Measurements from ENCODE around the gene SPATA46. TPM values are rescaled to one million over a fixed set of nuclear protein-coding genes. Genes with fewer than 3 reads are reported as not detected.
"Not testable (repeated sequence)": the region's sequence is repeated elsewhere in the genome, so short reads cannot be mapped to it uniquely, and the experiment has no call there.

The SPATA46 gene, protein sequence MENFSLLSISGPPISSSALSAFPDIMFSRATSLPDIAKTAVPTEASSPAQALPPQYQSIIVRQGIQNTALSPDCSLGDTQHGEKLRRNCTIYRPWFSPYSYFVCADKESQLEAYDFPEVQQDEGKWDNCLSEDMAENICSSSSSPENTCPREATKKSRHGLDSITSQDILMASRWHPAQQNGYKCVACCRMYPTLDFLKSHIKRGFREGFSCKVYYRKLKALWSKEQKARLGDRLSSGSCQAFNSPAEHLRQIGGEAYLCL
- not detected for polyA plus RNA-seq (2013, experiment 1 of 2)
- polyA plus RNA-seq (2013, experiment 2 of 2), result not detected

DNA sequence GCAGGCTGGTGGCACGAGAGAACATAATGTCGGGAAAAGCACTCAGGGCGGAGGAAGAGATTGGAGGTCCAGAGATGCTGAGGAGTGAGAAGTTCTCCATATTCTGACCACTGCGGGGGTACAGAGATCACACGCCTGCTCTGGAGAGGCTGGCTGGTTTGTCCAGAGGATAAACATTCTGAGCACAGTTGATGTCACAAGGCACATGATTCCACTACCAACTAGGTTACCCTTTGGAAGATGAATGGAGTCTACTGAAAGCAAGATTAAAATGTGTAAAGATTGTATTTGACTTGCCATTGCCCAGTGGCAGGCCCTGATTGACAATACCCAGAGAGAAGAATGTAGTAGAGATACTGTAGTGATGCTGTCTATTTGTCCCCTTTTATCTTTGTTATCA, at the start of gene SPATA46:
Gene SPATA46, minus strand, starts transcription at position 164 of the 400 bp plus-strand sequence. Its CDS starts 64 bp downstream, at position 100.
- H2BK5ac ChIP-seq (ENCODE audit: low read length), result no peak within 1 kb of the TSS
- no peak within 1 kb of the TSS for H3K4me3 ChIP-seq (ENCODE audit: low read length)
- no peak within 1 kb of the TSS for H3K56ac ChIP-seq (ENCODE audit: low read length)
- no peak within 1 kb of the TSS for H2BK15ac ChIP-seq (replicated peaks; ENCODE audit: low read depth)
- no peak within 1 kb of the TSS for H2BK120ac ChIP-seq (ENCODE audit: low read depth, low read length)
- no peaks in the 10 kb centered on the region for H3K36me3 ChIP-seq (ENCODE audit: control insufficient read depth, insufficient read depth, low read length)
- no peak within 1 kb of the TSS for H4K5ac ChIP-seq (ENCODE audit: low read length)
- H4K8ac ChIP-seq (ENCODE audit: low read depth, low read length), result no peak within 1 kb of the TSS
- H3K79me1 ChIP-seq (ENCODE audit: low read length), result no peaks in the 10 kb centered on the region
- no peaks in the 10 kb centered on the region for H3K79me2 ChIP-seq (ENCODE audit: control insufficient read depth, insufficient read depth, low read length)
- H2AK5ac ChIP-seq (ENCODE audit: low read length), result no peak within 1 kb of the TSS
- no peak within 1 kb of the TSS for H3K4me2 ChIP-seq (ENCODE audit: low read length)
- H3K4ac ChIP-seq (ENCODE audit: low read depth, low read length), result no peak within 1 kb of the TSS
- H3K27me3 ChIP-seq (ENCODE audit: insufficient read depth, low read length, poor library complexity), result no peaks in the 10 kb centered on the region
- no peak within 1 kb of the TSS for H3K18ac ChIP-seq (ENCODE audit: low read length)
- no peaks in the 10 kb centered on the region for H3K4me1 ChIP-seq (ENCODE audit: control insufficient read depth, low read depth, low read length)
- DNase-seq, result no peak
- H3K9ac ChIP-seq (ENCODE audit: low read length), result no peak within 1 kb of the TSS
- no peak within 1 kb of the TSS for H3K23ac ChIP-seq (ENCODE audit: low read length)
- H3K27ac ChIP-seq (ENCODE audit: low read depth, low read length), result no peak within 1 kb of the TSS
- no CpG with 5 or more reads among the region's 5 CpGs for WGBS (ENCODE audit: extremely low coverage, insufficient coverage, low lambda C conversion rate)

DNA sequence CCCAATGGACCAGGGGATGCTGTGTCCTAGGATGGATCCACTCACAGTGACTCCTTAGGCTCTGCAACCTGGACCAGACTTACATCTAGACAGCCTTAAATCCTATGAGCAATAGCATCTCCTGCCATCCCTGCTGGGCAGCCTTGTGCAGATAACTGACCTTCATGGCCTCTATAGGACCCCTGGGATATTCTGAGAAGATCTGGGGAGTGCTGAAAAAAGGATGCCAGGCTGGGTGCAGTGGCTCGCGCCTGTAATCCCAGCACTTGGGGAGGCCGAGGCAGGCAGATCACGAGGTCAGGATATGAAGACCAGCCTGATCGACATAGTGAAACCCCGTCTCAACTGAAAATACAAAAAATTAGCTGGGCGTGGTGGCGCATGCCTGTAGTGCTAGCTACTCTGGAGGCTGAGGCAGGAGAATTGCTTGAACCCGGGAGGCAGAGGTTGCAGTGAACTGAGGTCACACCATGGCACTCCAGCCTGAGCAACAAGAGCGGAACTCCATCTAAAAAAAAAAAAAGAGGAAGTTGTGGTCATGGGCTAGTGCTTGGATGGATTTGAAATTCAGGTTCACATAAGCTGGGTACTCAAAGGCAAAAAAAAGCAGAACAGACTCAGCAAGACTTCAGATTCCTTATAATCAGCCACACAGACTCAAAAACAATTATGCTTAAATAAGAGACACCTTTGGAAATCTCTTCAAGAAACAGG, 46.2 kb upstream of the SPATA46 start:
- Histone ChIP-seq H3K23ac (ENCODE audit: low read length) (no peak overlapping the region), H2BK120ac (ENCODE audit: low read depth, low read length) (no peak overlapping the region), H3K79me2 (ENCODE audit: control insufficient read depth, insufficient read depth, low read length) (no peaks in the 10 kb centered on the region), H3K79me1 (ENCODE audit: low read length) (no peaks in the 10 kb centered on the region), H3K4ac (ENCODE audit: low read depth, low read length) (no peak overlapping the region), H4K8ac (ENCODE audit: low read depth, low read length) (no peak overlapping the region), H3K27me3 (ENCODE audit: insufficient read depth, low read length, poor library complexity) (no peaks in the 10 kb centered on the region), H2AK5ac (ENCODE audit: low read length) (no peak overlapping the region), H4K5ac (ENCODE audit: low read length) (no peak overlapping the region), H3K18ac (ENCODE audit: low read length) (no peak overlapping the region), H2BK5ac (ENCODE audit: low read length) (no peak overlapping the region), H3K56ac (ENCODE audit: low read length) (no peak overlapping the region), H3K4me2 (ENCODE audit: low read length) (no peak overlapping the region), H3K9ac (ENCODE audit: low read length) (no peak overlapping the region), H3K36me3 (ENCODE audit: control insufficient read depth, insufficient read depth, low read length) (no peaks in the 10 kb centered on the region), H3K4me1 (ENCODE audit: control insufficient read depth, low read depth, low read length) (no peaks in the 10 kb centered on the region), H2BK15ac (replicated peaks; ENCODE audit: low read depth) (no peak overlapping the region), H3K27ac (ENCODE audit: low read depth, low read length) (no peak overlapping the region), H3K4me3 (ENCODE audit: low read length) (no peak overlapping the region)
- no peak for DNase-seq
- no CpG with 5 or more reads among the region's 10 CpGs for WGBS (ENCODE audit: extremely low coverage, insufficient coverage, low lambda C conversion rate)

DNA sequence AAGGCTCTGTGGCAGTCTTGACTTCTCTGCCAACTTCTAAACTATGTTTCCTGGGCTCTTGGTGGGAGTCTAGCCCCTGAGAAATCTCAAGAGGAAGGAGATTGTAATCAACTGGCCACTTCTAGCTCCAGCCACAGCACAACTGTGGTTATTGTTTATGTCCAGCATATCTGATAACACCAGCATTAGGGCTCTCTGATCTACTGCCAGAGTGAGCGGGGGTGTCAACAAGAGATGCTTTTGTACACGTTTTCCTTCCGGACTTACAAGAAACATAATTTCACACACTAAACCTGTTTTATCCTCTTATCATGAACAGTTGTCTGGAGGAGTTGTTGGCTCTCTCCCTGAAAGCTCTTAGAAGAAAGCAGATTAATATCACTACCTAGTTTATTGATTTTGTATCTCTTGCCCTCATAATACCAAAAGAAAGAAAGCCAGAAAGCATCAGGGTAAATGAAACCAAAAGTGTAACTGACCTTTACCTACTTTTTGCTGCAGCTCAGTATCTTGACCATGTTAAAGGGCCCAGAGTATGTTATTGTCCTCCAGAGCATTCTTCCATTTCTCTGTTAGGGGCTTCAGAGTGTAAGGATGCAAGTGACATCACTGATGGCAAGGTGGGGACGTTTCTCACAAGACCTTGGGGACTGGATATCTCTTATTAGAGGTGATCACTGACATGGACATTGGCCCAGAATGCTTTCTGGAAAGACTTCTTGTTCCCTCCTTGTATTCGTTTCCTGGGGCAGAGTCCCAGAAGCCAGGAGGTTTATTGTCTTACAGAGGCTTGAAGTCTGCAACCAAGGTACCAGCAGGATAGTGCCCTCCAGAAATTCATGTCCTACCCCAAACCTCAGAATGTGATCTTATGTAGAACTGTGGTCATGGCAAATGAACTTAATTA, 44.9 kb upstream of the SPATA46 start:
- Histone ChIP-seq H3K36me3 (ENCODE audit: control insufficient read depth, insufficient read depth, low read length) (no peaks in the 10 kb centered on the region), H2BK15ac (replicated peaks; ENCODE audit: low read depth) (no peak overlapping the region), H4K5ac (ENCODE audit: low read length) (no peak overlapping the region), H3K79me2 (ENCODE audit: control insufficient read depth, insufficient read depth, low read length) (no peaks in the 10 kb centered on the region), H3K4ac (ENCODE audit: low read depth, low read length) (no peak overlapping the region), H3K18ac (ENCODE audit: low read length) (no peak overlapping the region), H2BK120ac (ENCODE audit: low read depth, low read length) (no peak overlapping the region), H3K9ac (ENCODE audit: low read length) (no peak overlapping the region), H3K4me1 (ENCODE audit: control insufficient read depth, low read depth, low read length) (no peaks in the 10 kb centered on the region), H3K27ac (ENCODE audit: low read depth, low read length) (no peak overlapping the region), H3K79me1 (ENCODE audit: low read length) (no peaks in the 10 kb centered on the region), H4K8ac (ENCODE audit: low read depth, low read length) (no peak overlapping the region), H3K4me2 (ENCODE audit: low read length) (no peak overlapping the region), H3K27me3 (ENCODE audit: insufficient read depth, low read length, poor library complexity) (no peaks in the 10 kb centered on the region), H3K56ac (ENCODE audit: low read length) (no peak overlapping the region), H2AK5ac (ENCODE audit: low read length) (no peak overlapping the region), H3K23ac (ENCODE audit: low read length) (no peak overlapping the region), H3K4me3 (ENCODE audit: low read length) (no peak overlapping the region), H2BK5ac (ENCODE audit: low read length) (no peak overlapping the region)
- no CpG with 5 or more reads among the region's 5 CpGs for WGBS (ENCODE audit: extremely low coverage, insufficient coverage, low lambda C conversion rate)
- DNase-seq, result no peak

DNA sequence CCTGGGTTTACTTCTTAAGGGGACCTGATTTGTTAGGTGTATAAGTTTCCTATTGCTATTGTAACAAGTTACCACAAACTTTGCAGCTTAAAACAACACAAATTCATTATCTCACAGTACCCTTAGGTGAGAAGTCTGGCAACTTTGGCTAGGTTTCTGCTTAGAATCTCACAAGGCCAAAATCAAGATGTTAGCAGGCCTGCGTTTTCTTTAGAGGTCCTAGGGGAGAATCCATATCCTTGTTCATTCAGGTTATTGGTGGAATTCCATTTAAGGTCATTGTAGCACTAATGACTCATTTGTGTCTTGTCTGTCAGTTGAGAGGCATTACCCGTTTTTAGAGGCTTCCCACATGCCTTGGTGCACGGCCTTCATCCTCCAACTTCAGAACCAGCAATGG, 43.5 kb upstream of the SPATA46 start:
- Histone ChIP-seq H3K23ac (ENCODE audit: low read length) (no peak overlapping the region), H3K4ac (ENCODE audit: low read depth, low read length) (no peak overlapping the region), H3K18ac (ENCODE audit: low read length) (no peak overlapping the region), H3K4me2 (ENCODE audit: low read length) (no peak overlapping the region), H3K79me2 (ENCODE audit: control insufficient read depth, insufficient read depth, low read length) (no peaks in the 10 kb centered on the region), H2BK120ac (ENCODE audit: low read depth, low read length) (no peak overlapping the region), H3K56ac (ENCODE audit: low read length) (no peak overlapping the region), H3K36me3 (ENCODE audit: control insufficient read depth, insufficient read depth, low read length) (no peaks in the 10 kb centered on the region), H3K27me3 (ENCODE audit: insufficient read depth, low read length, poor library complexity) (no peaks in the 10 kb centered on the region), H3K79me1 (ENCODE audit: low read length) (no peaks in the 10 kb centered on the region), H2BK15ac (replicated peaks; ENCODE audit: low read depth) (no peak overlapping the region), H2AK5ac (ENCODE audit: low read length) (no peak overlapping the region), H3K4me1 (ENCODE audit: control insufficient read depth, low read depth, low read length) (no peaks in the 10 kb centered on the region), H3K27ac (ENCODE audit: low read depth, low read length) (no peak overlapping the region), H4K8ac (ENCODE audit: low read depth, low read length) (no peak overlapping the region), H4K5ac (ENCODE audit: low read length) (no peak overlapping the region), H3K4me3 (ENCODE audit: low read length) (no peak overlapping the region), H3K9ac (ENCODE audit: low read length) (no peak overlapping the region), H2BK5ac (ENCODE audit: low read length) (no peak overlapping the region)
- DNase-seq, result peak; percentile 57
- no CpG with 5 or more reads among the region's 3 CpGs for WGBS (ENCODE audit: extremely low coverage, insufficient coverage, low lambda C conversion rate)

DNA sequence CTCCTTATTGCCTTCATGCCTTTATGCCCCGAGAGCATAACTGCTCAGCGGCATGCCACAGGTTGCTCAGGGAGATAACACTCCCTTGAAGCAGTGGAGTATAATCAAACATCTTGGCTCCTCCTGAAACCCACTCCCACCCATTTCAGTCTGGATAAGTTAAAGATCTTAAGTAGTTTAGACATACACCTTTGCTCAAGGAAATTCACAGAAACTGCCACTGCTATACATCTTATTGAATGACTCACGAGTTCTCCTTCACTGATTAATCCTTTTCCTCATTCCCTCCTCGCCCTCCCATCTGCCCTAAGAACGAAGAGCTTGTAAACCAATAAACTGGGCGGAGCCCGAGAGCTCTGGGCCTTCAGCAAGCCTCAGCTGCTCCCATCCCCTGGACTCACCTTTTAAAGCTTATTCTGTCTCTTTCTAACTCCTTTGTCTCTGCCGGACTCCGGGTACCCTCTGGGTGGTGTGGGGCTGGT, 42.8 kb upstream of the SPATA46 start:
- H3K4me2 ChIP-seq (ENCODE audit: low read length); H3K18ac ChIP-seq (ENCODE audit: low read length); H3K9ac ChIP-seq (ENCODE audit: low read length); H2BK15ac ChIP-seq (replicated peaks; ENCODE audit: low read depth); H3K36me3 ChIP-seq (ENCODE audit: control insufficient read depth, insufficient read depth, low read length); H3K79me2 ChIP-seq (ENCODE audit: control insufficient read depth, insufficient read depth, low read length); H3K4me1 ChIP-seq (ENCODE audit: control insufficient read depth, low read depth, low read length); H2AK5ac ChIP-seq (ENCODE audit: low read length); H4K8ac ChIP-seq (ENCODE audit: low read depth, low read length); H3K23ac ChIP-seq (ENCODE audit: low read length); H3K56ac ChIP-seq (ENCODE audit: low read length); H3K27me3 ChIP-seq (ENCODE audit: insufficient read depth, low read length, poor library complexity); H4K5ac ChIP-seq (ENCODE audit: low read length); H2BK120ac ChIP-seq (ENCODE audit: low read depth, low read length); H3K79me1 ChIP-seq (ENCODE audit: low read length); H2BK5ac ChIP-seq (ENCODE audit: low read length); H3K4me3 ChIP-seq (ENCODE audit: low read length); DNase-seq; H3K4ac ChIP-seq (ENCODE audit: low read depth, low read length); H3K27ac ChIP-seq (ENCODE audit: low read depth, low read length): not testable (repeated sequence)
- WGBS (ENCODE audit: extremely low coverage, insufficient coverage, low lambda C conversion rate), result no CpG with 5 or more reads among the region's 9 CpGs

Measured in mesendoderm (in vitro differentiated cells).